Astrocyte of the spinal cord (primary cell): Measurements from ENCODE around the gene MTA1.
A peak's percentile ranks its signal among the peaks of the same experiment; 100 is the strongest.

Experiments
- DNase-seq: peaks from one replicate; pipeline ENCODE4 v3.0.0; 2011; ENCODE audit warnings: low read depth, low spot score
- H3K4me3 ChIP-seq: 2 replicates; pipeline ENCODE4 v1.5.1; 2011; ENCODE audit warnings: low read depth, mild to moderate bottlenecking, low read length, moderate library complexity
- CTCF ChIP-seq: IDR thresholded peaks from 2 replicates; pipeline ENCODE4 v1.5.1; 2012; ENCODE audit warnings: low read depth, mild to moderate bottlenecking, low read length, inconsistent platforms
- in situ Hi-C: cut with HindIII; loops from 2 replicates; pipeline ENCODE4 v1.10.0; 2017; ENCODE audit warnings: low sequenced_read_pairs

MTA1 gene

GRCh38 chr14:105491366-105491973 lies 71.8 kb downstream of the MTA1 start:
- peak overlapping the region; percentile 54 for H3K4me3 ChIP-seq
- in situ Hi-C loops, result no loop called here
- DNase-seq, result peak; percentile 39
- TF ChIP-seq CTCF, result no peak

- no peak for DNase-seq
- no peak for TF ChIP-seq CTCF
- in situ Hi-C loops, result no loop called here
- peak overlapping the region; percentile 54 for H3K4me3 ChIP-seq
These were observed 72.7 kb downstream of the MTA1 start for GRCh38 chr14:105492031-105492970.

DNA sequence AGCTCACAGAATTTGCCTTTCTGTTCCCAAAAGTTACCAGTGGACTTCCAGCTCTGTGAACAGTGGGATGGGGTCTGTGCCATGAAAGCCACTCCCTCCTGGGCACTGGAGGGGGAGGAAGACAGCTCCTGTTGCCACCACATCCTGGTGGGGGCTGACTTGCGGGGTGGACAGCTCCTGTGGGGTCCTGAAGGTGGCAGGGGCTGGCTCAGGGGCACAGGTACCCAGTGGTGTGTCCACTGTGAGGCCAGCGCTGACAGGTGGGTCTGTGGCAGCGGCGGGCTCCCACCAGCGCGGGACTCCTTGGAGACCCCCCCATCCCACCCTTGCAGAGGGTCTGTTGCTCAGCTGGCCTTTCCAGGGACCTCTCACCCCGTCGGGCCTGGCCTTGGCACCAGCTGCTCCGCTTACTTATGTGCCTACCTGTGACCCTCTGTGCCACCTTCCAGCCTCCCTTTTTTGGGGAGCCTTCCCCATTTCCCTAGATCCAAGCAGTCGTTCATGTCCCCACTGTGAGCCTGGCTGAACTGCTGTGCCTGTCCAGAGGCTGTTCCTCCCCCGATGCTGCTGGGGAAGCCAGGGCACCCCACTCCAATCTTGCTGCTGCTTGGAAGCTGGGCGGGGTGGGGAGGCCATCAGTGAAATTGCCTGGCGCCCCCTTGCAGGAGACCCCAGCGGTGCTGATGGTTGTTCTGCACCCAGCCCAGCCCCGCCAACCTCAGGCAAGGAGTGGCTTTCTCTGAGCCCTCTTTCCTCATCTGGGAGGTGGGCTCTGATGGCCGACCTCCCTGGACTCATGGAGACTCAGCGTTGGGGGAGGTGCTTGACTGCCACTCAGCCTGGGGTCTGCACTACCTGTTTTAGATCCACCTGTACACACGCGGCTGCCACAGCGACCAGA lies 73.6 kb downstream of the MTA1 start:
- in situ Hi-C loops, result no loop called here
- TF ChIP-seq CTCF, result no peak
- DNase-seq, result no peak
- no peak overlapping the region for H3K4me3 ChIP-seq

- no peak overlapping the region for H3K4me3 ChIP-seq
- in situ Hi-C loops, result no loop called here
- no peak for TF ChIP-seq CTCF
- no peak for DNase-seq
These were observed 74.4 kb downstream of the MTA1 start for GRCh38 chr14:105493921-105494605.

DNA sequence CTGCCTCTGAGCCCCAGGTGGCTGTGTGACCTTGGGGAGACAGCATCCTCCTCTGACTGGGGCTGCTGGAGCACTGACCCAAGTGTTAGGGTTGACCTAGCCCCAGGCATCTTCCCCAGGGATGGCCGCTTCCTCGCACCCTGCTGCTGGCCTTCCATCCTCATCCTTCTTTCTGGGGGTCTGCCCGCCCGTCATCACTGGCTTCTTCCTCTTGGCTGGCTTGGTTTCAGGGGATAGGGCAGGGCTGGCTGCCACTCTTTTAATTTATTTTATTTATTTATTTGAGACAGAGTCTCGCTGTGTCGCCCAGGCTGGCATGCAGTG lies 74.9 kb downstream of the MTA1 start:
- no peak for DNase-seq
- in situ Hi-C loops, result no loop called here
- no peak for TF ChIP-seq CTCF
- no peak overlapping the region for H3K4me3 ChIP-seq
